ENCODE data around the gene ZNF497. TPM values are rescaled to one million over a fixed set of nuclear protein-coding genes. Genes with fewer than 3 reads are reported as not detected.

The ZNF497 gene
- total and polyA plus RNA-seq, 9 of the 15 experiments (the other 6 are each of a cell fraction or from before 2014, with no cell fraction given), result 0.06 to 0.98 (median 0.44) TPM; not detected in 1

- BruUV-seq (replicated peaks), result TSS peak; percentile 58
- Histone ChIP-seq H3K27ac (ENCODE audit: extremely low read depth, low read depth, low read length) (peak overlapping the region; percentile 97), H4K20me1 (replicated peaks; ENCODE audit: control insufficient read depth, insufficient read depth, low read length) (no peaks in the 10 kb centered on the region), H3K36me3 (ENCODE audit: control insufficient read depth, insufficient read depth, low read length) (peaks cover 22% of the 10 kb centered on the region; the same call in 2 of the 3 replicates), H3K79me2 (ENCODE audit: control insufficient read depth, insufficient read depth, low read length) (peaks cover 53% of the 10 kb centered on the region), H3K4me1 (replicated peaks in 1 of 2; ENCODE audit: control insufficient read depth in 2 of 2, insufficient read depth in 2 of 2, low read length in 2 of 2) (peaks cover 16 to 33% of the 10 kb centered on the region in 2 experiments), H3K4me3 (peak overlapping the region; percentile 87), H3K9ac (ENCODE audit: insufficient read depth in 1 of 2, low read depth in 2 of 2, low read length in 2 of 2) (peak overlapping the region; percentile 94 to 97), H3K27me3 (ENCODE audit: control insufficient read depth in 2 of 2, insufficient read depth in 2 of 2, low read length in 2 of 2) (no peaks in the 10 kb centered on the region), H3K4me2 (ENCODE audit: insufficient read depth, low read length) (peak overlapping the region; percentile 94), H3K9me1 (ENCODE audit: control insufficient read depth, insufficient read depth, low read length) (no peaks in the 10 kb centered on the region), H3K9me3 (replicated peaks; ENCODE audit: control insufficient read depth, insufficient read depth, low read depth, low read length) (no peaks in the 10 kb centered on the region), H2AFZ (ENCODE audit: low read depth, low read length) (peak overlapping the region; percentile 92)
- CTCF ChIA-PET (ENCODE audit: low intra/inter-chr PET ratio), result no interaction called here
- POLR2A ChIA-PET, result interaction anchor here (0.6 to 2.0 kb wide), 15 partner anchors 8 to 226 kb away, joined by 3 to 7 read pairs (median 4); partner anchors contain the start of gene ZNF274
- intact Hi-C loops (cut with micrococcal nuclease) (loop anchor here (5.0 to 10.0 kb wide), 4 partner anchors 58 to 184 kb away; partner anchors contain the start of genes ZNF324, ZNF544, ZNF8 and ZSCAN22), in situ Hi-C loops (cut with MboI) (no loop called here)
- WGBS (ENCODE audit: insufficient coverage, low coverage, missing lambda C conversion rate), result 1% methylated on average over 27 of the region's 34 CpGs
- no peak for FAIRE-seq
- ATAC-seq, result peak; percentile 43
- peak in 1 of 4 experiments; percentile 48 for DNase-seq (ENCODE audit: extremely low read depth in 1 of 4, low spot score in 3 of 4)
- TF ChIP-seq STAG1 (CRISPR knock-in tag; IDR thresholded peaks at IDR 0.05; ENCODE audit: borderline replicate concordance), result 0 out of 2 replicates have a peak, but pooled peaks have one; percentile 34
- no peak for TF ChIP-seq ATF2 (CRISPR knock-in tag; IDR thresholded peaks at IDR 0.05)
- TF ChIP-seq PTBP1 (IDR thresholded peaks at IDR 0.05; ENCODE audit: low read depth, low read length), result 0 out of 2 replicates have a peak, but pooled peaks have one; percentile 15
- 0 out of 4 replicates have a peak, but pooled peaks of 1 of the 2 experiments have one; percentile 38 for TF ChIP-seq HDAC1 (IDR thresholded peaks at IDR 0.05)
- TF ChIP-seq ZBTB1 (CRISPR knock-in tag; IDR thresholded peaks at IDR 0.05; ENCODE audit: borderline replicate concordance, low read depth), result 0 out of 2 replicates have a peak, but pooled peaks have one; percentile 64
- no peak for TF ChIP-seq DEAF1 (CRISPR knock-in tag; IDR thresholded peaks at IDR 0.05)
- peak; percentile 66 for TF ChIP-seq RBBP5 (IDR thresholded peaks at IDR 0.05; ENCODE audit: borderline replicate concordance, insufficient read depth, low read length, poor library complexity, severe bottlenecking)
- no peak for TF ChIP-seq PML (IDR thresholded peaks at IDR 0.05; ENCODE audit: low read length)
- no peak for TF ChIP-seq STAT5B (CRISPR knock-in tag; IDR thresholded peaks at IDR 0.05)
- no peak for TF ChIP-seq SETDB1 (IDR thresholded peaks at IDR 0.05; ENCODE audit: low read length)
- TF ChIP-seq ZNF232 (CRISPR knock-in tag; IDR thresholded peaks at IDR 0.05), result 0 out of 2 replicates have a peak, but pooled peaks have one; percentile 47
- peak; percentile 43 for TF ChIP-seq POLR2G (IDR thresholded peaks at IDR 0.05; ENCODE audit: low read depth, low read length)
- TF ChIP-seq, protein P1, sequence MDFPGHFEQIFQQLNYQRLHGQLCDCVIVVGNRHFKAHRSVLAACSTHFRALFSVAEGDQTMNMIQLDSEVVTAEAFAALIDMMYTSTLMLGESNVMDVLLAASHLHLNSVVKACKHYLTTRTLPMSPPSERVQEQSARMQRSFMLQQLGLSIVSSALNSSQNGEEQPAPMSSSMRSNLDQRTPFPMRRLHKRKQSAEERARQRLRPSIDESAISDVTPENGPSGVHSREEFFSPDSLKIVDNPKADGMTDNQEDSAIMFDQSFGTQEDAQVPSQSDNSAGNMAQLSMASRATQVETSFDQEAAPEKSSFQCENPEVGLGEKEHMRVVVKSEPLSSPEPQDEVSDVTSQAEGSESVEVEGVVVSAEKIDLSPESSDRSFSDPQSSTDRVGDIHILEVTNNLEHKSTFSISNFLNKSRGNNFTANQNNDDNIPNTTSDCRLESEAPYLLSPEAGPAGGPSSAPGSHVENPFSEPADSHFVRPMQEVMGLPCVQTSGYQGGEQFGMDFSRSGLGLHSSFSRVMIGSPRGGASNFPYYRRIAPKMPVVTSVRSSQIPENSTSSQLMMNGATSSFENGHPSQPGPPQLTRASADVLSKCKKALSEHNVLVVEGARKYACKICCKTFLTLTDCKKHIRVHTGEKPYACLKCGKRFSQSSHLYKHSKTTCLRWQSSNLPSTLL (IDR thresholded peaks at IDR 0.05), result no peak
- TF ChIP-seq USF1 (CRISPR knock-in tag; IDR thresholded peaks at IDR 0.05), result 0 out of 2 replicates have a peak, but pooled peaks have one; percentile 13
- TF ChIP-seq KAT7 (CRISPR knock-in tag; IDR thresholded peaks at IDR 0.05; ENCODE audit: borderline replicate concordance), result peak; percentile 95
These were observed 46.6 kb upstream of the ZNF497 start for GRCh38 chr19:58409010-58409790.

Data from K562 (cell line).